Activated T-helper 9 cell treated with anti-CD3 and anti-CD28 coated beads, Interleukin-2, amount 50 U/mL, for 16 hours (primary cell): ENCODE data around the gene SOX14.

Experiments used
- DNase-seq: peaks from one replicate; pipeline ENCODE4 v3.0.0-alpha.2; 2020; ENCODE audit warnings: low read depth

SOX14 gene

GRCh38 chr3:137768361-137769321, 4.5 kb downstream of the SOX14 start:
- no peak for DNase-seq

GRCh38 chr3:137769322-137770065, 5.4 kb downstream of the SOX14 start:
- DNase-seq, result no peak

- no peak for DNase-seq
These were observed 6.1 kb downstream of the SOX14 start for GRCh38 chr3:137770066-137770834.

- DNase-seq, result no peak
These were observed 6.8 kb downstream of the SOX14 start for GRCh38 chr3:137770835-137771399.

- no peak for DNase-seq
These were observed 7.5 kb downstream of the SOX14 start for GRCh38 chr3:137771401-137772213.

- DNase-seq, result no peak
These were observed 8.3 kb downstream of the SOX14 start for GRCh38 chr3:137772214-137772955.

GRCh38 chr3:137778941-137779340, 14.8 kb downstream of the SOX14 start:
- DNase-seq, result no peak

- DNase-seq, result no peak
These were observed 23.4 kb downstream of the SOX14 start for GRCh38 chr3:137787529-137787928.

- DNase-seq, result no peak
These were observed 25.1 kb downstream of the SOX14 start for GRCh38 chr3:137789236-137789635.

GRCh38 chr3:137792626-137793271, 28.6 kb downstream of the SOX14 start:
- no peak for DNase-seq

GRCh38 chr3:137796993-137797392, 32.9 kb downstream of the SOX14 start:
- DNase-seq, result no peak

GRCh38 chr3:137803215-137803614, 39.1 kb downstream of the SOX14 start:
- DNase-seq, result no peak

- no peak for DNase-seq
These were observed 43.9 kb downstream of the SOX14 start for GRCh38 chr3:137807998-137808397.

- no peak for DNase-seq
These were observed 45.4 kb downstream of the SOX14 start for GRCh38 chr3:137809509-137809908.

GRCh38 chr3:137812023-137812422, 47.9 kb downstream of the SOX14 start:
- DNase-seq, result no peak

- no peak for DNase-seq
These were observed 51.1 kb downstream of the SOX14 start for GRCh38 chr3:137815251-137815650.
